HFF-Myc (cell line): ENCODE results near the gene RPS8.
A peak's percentile ranks its signal among the peaks of the same experiment; 100 is the strongest.

Experiments used
- DNase-seq: peaks from one replicate; pipeline ENCODE4 v3.0.0-alpha.2; 2011; ENCODE audit warnings: low read depth; ENCODE audit errors: extremely low read depth
- H3K4me3 ChIP-seq: replicated peaks from 2 replicates; pipeline ENCODE4 v1.5.1; 2011; ENCODE audit warnings: low read depth, mild to moderate bottlenecking, control low read depth, low read length
- CTCF ChIP-seq: IDR thresholded peaks from 2 replicates; pipeline ENCODE4 v1.5.1; 2012; ENCODE audit warnings: mild to moderate bottlenecking, low read depth, low read length, control low read depth; ENCODE audit errors: missing control alignments

Gene RPS8

GRCh38 chr1:44817771-44818495 lies 42.6 kb downstream of the RPS8 start:
- H3K4me3 ChIP-seq, result no peak overlapping the region
- DNase-seq, result no peak
- TF ChIP-seq CTCF, result no peak

GRCh38 chr1:44819196-44819607 lies 43.9 kb downstream of the RPS8 start:
- TF ChIP-seq CTCF, result no peak
- DNase-seq, result no peak
- H3K4me3 ChIP-seq, result peak overlapping the region; percentile 22

- TF ChIP-seq CTCF, result peak; percentile 10
- DNase-seq, result peak; percentile 92
- H3K4me3 ChIP-seq, result peak overlapping the region; percentile 47
These were observed 44.4 kb downstream of the RPS8 start for GRCh38 chr1:44819608-44820327.

GRCh38 chr1:44820328-44821239 lies 45.2 kb downstream of the RPS8 start:
- no peak for DNase-seq
- H3K4me3 ChIP-seq, result peak overlapping the region; percentile 47
- TF ChIP-seq CTCF, result no peak

GRCh38 chr1:44821240-44821715 lies 45.9 kb downstream of the RPS8 start:
- TF ChIP-seq CTCF, result no peak
- H3K4me3 ChIP-seq, result no peak overlapping the region
- DNase-seq, result no peak

- TF ChIP-seq CTCF, result no peak
- no peak for DNase-seq
- H3K4me3 ChIP-seq, result no peak overlapping the region
These were observed 46.9 kb downstream of the RPS8 start for GRCh38 chr1:44822131-44822701.
